Retinal pigment epithelial cell (primary cell): Measurements from ENCODE around the gene GKAP1.

Source experiments
- DNase-seq: peaks from one replicate; pipeline ENCODE4 v3.0.0-alpha.2; 2010; ENCODE audit warnings: low read depth
- H3K4me3 ChIP-seq: 2 replicates; pipeline ENCODE4 v1.5.1; 2011; ENCODE audit warnings: mild to moderate bottlenecking, low read length, control low read depth, moderate library complexity
- TF ChIP-seq, protein P1 (sequence below): conservative IDR thresholded peaks from 2 replicates; pipeline ENCODE4 v1.5.1; 2011; ENCODE audit warnings: low read depth, low read length, control low read depth, inconsistent platforms

GKAP1 gene

GRCh38 chr9:83715794-83716193 is 101.8 kb downstream of the GKAP1 start:
- TF ChIP-seq, protein P1, sequence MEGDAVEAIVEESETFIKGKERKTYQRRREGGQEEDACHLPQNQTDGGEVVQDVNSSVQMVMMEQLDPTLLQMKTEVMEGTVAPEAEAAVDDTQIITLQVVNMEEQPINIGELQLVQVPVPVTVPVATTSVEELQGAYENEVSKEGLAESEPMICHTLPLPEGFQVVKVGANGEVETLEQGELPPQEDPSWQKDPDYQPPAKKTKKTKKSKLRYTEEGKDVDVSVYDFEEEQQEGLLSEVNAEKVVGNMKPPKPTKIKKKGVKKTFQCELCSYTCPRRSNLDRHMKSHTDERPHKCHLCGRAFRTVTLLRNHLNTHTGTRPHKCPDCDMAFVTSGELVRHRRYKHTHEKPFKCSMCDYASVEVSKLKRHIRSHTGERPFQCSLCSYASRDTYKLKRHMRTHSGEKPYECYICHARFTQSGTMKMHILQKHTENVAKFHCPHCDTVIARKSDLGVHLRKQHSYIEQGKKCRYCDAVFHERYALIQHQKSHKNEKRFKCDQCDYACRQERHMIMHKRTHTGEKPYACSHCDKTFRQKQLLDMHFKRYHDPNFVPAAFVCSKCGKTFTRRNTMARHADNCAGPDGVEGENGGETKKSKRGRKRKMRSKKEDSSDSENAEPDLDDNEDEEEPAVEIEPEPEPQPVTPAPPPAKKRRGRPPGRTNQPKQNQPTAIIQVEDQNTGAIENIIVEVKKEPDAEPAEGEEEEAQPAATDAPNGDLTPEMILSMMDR, result no peak
- no peak for DNase-seq
- no peak overlapping the region for H3K4me3 ChIP-seq

GRCh38 chr9:83715221-83715620 is 102.3 kb downstream of the GKAP1 start:
- TF ChIP-seq, protein P1, result no peak
- H3K4me3 ChIP-seq, result no peak overlapping the region
- no peak for DNase-seq

DNA sequence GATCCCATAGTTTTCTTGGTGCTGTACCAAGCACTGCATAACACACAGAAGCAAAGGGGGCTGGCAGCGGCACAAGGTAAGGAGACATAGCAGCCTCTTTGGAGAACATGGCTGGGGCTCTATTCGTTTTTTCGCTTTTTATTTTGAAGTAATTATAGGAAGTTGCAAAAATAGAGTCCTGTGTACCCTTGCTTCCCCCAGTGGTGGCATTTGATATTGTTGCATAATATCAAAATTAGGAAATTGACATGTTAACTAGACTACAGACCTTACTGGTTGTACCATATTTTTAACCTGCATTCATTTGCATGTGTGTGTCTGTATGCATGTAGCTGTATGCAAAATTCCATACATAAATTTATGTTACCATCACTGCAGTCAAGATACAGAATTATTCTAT is 103.2 kb downstream of the GKAP1 start:
- TF ChIP-seq, protein P1, result peak; percentile 48
- DNase-seq, result no peak

DNA sequence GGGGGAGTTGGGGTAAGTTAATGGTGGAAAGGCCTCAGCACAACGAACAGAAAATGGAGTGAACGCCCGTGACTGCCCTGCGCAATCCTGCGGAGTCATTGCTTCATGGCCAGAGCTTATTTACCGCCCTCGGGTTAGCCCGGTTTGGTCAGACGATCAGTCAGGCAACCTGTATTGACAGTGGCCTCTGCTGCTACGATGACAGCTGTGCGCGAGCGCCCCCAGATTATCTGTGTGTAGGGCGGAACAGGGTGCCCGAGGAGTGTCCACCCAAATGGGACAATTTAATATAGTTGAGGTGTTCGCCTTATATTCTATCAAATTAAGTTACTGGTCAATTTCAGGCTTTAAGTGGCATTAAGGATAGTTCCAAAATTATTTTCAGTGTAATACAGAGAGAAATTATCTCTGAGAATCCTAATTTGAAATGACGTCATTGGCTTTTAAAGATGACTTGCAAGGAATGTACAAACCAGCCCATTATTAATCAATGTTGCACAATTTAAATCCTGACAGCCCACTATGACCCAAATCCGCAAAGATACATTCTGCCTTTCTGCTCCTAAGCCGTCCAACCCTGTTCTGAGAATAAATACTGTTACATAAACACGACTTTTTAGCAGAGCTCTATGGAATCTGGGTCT is 108.9 kb downstream of the GKAP1 start:
- peak overlapping the region; percentile 74 for H3K4me3 ChIP-seq
- TF ChIP-seq, protein P1, result peak; percentile 18
- peak; percentile 37 for DNase-seq

More for the DNA sequence above, 103.2 kb downstream of the GKAP1 start:
- H3K4me3 ChIP-seq, result no peak overlapping the region

- DNase-seq, result peak; percentile 83
- H3K4me3 ChIP-seq, result peak within 1 kb of the TSS; percentile 74
- TF ChIP-seq, protein P1, result no peak
Measured at GRCh38 chr9:83707768-83708514, 109.6 kb downstream of the GKAP1 start, which contains the start of gene UBQLN1. Gene UBQLN1, minus strand, starts transcription at chr9:83707958. Its CDS starts 279 bp downstream, at chr9:83707679.

- peak overlapping the region; percentile 74 for H3K4me3 ChIP-seq
- TF ChIP-seq, protein P1, result peak; percentile 2
- DNase-seq, result no peak
Measured at GRCh38 chr9:83707518-83707767, 110.1 kb downstream of the GKAP1 start.
